HG02938 (cell line): ENCODE measurements around the gene CXCL10.
"Not testable (repeated sequence)": the region's sequence is repeated elsewhere in the genome, so short reads cannot be mapped to it uniquely, and the experiment has no call there.

ENCODE experiments used
- ATAC-seq: cut with Tn5 transposase; IDR thresholded peaks from one replicate; pipeline ENCODE4 v1.9.1; 2021; ENCODE audit warnings: mild to moderate bottlenecking, moderate library complexity; ENCODE audit not compliant: unreplicated experiment

CXCL10 gene

DNA sequence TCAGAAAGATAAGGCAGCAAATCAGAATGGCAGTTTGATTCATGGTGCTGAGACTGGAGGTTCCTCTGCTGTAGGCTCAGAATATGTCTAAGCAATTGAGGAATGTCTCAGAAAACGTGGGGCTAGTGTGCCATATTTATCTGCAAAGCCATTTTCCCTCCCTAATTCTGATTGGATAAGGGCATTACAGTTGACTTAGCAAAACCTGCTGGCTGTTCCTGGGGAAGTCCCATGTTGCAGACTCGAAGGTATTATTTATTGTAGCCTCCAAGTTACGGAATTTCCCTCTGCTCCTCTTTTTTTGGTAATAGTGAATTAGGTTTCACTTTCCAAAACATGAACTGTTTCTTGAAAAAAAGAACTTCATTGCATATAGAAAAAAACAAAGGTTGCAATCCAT, at the start of gene CXCL10:
Gene CXCL10, minus strand, starts transcription at position 109 of the 400 bp plus-strand sequence. Its CDS starts 66 bp downstream, at position 43.
- no peak for ATAC-seq

DNA sequence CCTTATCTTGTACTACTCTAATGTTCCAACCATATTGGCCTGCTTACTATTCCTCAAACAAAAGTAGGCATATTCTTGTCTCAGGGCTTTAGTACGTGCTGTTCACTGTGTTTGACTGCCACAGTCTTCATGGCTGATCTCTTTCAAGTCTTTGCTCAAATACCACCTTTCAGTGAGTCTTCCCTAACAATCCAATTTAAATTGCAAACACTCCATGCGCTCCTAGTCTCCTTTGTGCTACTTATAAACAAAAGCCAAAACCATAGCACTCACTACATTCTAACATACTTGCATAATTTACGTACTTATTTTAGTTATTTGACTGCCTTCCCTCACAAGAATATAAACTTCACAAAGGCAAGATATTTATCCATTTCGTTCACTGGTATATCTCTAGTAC, 49.5 kb upstream of the CXCL10 start:
- ATAC-seq = no peak

GRCh38 chr4:76067652-76068286, 44.5 kb upstream of the CXCL10 start:
- peak; percentile 68 for ATAC-seq

GRCh38 chr4:76066546-76066945, 43.2 kb upstream of the CXCL10 start:
- ATAC-seq = no peak

DNA sequence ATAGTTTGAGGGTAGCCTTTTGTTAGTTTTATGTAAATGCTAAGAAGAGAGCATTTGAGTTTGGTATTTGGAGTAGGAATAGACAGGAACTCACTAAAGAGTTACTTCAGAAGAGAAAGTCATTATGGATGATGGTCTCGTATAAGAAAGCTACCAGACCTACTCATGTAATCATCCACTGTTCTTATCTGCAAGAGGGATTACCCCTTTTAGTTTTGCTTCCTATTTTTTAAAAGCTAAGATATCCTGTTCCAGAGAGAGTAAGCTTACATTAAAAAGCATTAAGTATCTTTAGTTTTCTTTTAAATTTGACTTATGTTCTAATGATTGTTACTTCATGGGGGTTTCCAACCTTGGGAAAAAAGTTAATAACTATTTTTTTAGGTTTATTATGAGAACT, 38.7 kb upstream of the CXCL10 start:
- peak; percentile 76 for ATAC-seq

DNA sequence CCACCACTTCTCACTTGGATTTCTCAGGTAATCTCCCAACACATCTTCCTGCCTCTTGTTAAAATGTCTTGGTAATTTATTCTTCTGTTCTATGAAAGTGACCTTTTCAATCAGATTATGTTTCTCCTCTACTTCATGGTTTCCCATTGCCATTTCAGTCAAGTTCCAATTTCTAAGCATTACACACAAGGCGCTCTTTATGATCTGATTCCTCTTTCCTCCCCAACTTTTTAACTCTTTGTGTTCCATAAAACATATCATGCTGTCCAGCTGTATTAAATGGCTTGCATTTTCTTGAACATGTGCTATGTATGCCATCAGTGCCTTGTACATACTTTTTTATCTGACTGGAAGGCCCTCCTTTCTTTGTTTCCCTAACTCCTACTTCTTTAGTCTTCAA, 38.1 kb upstream of the CXCL10 start:
- ATAC-seq = no peak

- ATAC-seq = no peak
Measured at GRCh38 chr4:76060506-76060905, 37.2 kb upstream of the CXCL10 start.

GRCh38 chr4:76059750-76060149, 36.5 kb upstream of the CXCL10 start:
- no peak for ATAC-seq

DNA sequence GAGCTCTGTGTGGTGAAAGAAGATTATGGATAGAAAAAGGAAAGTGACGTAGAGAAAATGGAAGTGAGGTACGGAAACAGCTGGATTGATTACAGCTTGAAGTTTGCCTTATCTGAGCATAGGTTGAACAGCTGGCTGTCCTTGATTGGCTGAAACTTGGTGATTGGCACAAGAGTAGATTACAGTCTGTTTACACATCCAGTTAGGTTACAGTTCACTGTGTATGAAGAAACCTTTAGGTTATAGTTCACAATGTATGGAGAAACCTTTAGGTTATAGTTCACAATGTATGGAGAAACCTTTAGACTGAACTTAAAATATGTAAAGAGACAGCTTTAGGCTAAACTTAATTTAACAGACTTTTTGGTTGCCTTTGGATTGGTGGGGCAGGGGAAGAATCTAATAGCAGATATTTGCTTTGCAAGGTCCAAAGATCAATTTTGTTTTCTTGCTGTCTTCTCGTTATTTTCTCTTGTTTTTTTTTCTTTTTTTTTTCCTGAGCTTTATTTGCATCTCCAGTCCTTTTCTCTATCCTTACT, 35.7 kb upstream of the CXCL10 start:
- ATAC-seq = no peak

- peak; percentile 46 for ATAC-seq
Measured at GRCh38 chr4:76058302-76058701, 35.0 kb upstream of the CXCL10 start.

- no peak for ATAC-seq
Measured at GRCh38 chr4:76055421-76055820, 32.1 kb upstream of the CXCL10 start.

DNA sequence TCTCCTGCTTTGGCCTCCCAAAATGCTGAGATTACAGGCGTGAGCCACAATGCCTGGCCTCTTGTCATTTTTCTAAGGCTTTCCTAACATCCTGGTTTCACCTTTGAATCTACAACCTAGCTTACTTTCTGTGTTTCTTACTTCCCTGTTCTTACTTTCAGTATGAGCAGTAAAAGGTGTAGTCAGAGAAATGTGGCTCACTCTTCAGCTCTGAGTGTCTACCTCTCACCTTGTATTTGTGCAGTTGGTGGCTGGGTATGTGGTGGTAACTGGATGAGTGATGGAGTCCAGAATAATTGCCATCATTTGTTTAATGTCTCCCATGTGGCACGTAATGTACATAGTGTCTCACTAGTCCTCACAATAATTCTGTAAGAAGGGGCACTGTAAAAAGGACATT, 31.7 kb upstream of the CXCL10 start:
- peak; percentile 97 for ATAC-seq

DNA sequence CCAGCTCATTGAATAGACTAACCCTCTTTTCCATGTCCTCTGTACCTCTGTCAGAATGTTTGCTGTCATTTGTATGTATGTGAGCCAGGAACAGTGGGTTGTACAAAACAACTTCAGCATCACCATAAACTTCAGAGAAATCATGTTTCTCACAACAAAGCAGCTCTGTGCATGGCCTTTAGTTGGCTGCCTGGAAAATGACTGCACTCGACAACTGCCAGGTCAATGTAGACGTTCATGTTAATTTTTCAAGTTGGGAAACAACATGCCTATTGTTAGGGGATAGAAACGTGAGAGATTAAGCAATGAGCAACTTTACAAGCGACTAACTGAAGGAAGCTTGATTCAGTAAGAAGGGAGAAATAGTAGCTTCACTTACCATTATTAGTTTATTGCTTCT, 30.4 kb upstream of the CXCL10 start:
- ATAC-seq = no peak

- not testable (repeated sequence) for ATAC-seq
Measured at GRCh38 chr4:76050560-76051050, 27.3 kb upstream of the CXCL10 start.

GRCh38 chr4:76049860-76050416, 26.6 kb upstream of the CXCL10 start:
- not testable (repeated sequence) for ATAC-seq

GRCh38 chr4:76044686-76045085, 21.4 kb upstream of the CXCL10 start:
- not testable (repeated sequence) for ATAC-seq

DNA sequence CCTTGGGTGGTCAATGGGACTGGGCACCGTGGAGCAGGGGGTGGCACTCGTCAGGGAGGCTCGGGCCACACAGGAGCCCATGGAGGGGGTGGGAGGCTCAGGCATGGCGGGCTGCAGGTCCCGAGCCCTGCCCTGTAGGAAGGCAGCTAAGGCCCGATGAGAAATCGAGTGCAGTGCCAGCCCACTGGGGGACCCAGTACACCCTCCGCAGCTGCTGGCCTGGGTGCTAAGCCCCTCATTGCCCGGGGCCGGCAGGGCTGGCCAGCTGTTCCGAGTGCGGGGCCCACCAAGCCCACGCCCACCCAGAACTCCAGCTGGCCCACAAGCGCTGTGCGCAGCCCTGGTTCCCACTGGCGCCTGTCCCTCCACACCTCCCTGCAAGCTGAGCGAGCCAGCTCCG, 20.0 kb upstream of the CXCL10 start:
- not testable (repeated sequence) for ATAC-seq

GRCh38 chr4:76042241-76042998, 19.1 kb upstream of the CXCL10 start:
- not testable (repeated sequence) for ATAC-seq

DNA sequence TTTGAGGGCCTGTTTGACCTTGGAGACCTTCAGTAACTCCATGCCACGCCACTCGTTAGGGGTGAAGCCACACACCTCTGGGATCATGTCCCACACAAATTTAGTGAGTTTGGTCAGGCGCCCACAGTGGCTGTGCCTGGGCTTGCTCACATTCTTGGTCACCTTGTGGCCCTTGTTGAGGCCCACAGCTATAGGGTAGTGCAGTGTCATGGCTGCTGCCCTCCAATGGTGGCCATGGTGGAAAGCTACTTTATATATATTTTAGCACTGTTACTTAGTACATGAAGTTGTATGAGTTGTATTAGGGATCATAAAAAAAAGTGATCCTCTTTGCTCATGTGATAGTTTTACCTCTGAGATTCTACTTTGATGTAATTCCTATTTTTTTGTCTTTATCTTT, 13.6 kb upstream of the CXCL10 start:
- no peak for ATAC-seq

DNA sequence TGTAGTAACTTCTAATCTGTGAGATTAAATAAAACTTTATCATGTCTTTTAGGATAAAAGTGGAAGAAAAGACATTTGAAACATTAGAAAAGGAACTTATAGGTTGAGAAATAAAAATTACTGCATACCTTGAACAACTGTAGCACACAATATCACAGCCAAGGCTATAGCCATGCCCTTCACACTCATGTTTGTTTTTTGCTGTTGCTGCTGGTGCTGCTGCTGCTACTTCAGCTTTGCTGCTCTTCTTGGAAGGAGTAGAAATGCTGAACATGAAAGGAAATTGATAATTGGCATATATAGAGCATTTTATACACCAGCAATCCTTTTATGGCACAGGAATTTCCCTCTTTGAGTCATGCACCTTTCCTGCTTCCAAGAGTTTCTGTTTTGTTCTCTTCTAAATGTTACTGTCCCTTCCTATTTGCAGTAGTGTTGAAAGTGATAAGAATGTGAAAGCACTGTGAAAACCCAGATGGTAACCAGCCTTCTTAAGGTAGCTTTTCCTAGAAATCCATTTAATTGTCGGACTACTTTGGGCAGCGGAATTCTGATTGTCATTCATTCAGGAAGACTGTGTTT, 12.6 kb upstream of the CXCL10 start, which contains the start of gene CXCL11:
Gene CXCL11, minus strand, starts transcription at position 272 of the 582 bp plus-strand sequence. Its CDS starts 83 bp downstream, at position 189.
- no peak for ATAC-seq

- ATAC-seq = no peak
Measured at GRCh38 chr4:76035141-76035540, 11.8 kb upstream of the CXCL10 start.
